ENCODE measurements around the gene DAPK1. TPM values are rescaled to one million over a fixed set of nuclear protein-coding genes. Genes with fewer than 3 reads are reported as not detected.

The DAPK1 gene
- total and polyA plus RNA-seq, 2 donors (not counting 3 experiments of a cell fraction or from before 2014, with no cell fraction given): 58.9 to 119 TPM

- Histone ChIP-seq H3K9me1 (replicated peaks; ENCODE audit: control insufficient read depth, extremely low read depth, insufficient read depth, low read length) (no peaks in the 10 kb centered on the region), H3K27me3 (ENCODE audit: control insufficient read depth in 2 of 2, insufficient read depth in 2 of 2, low read length in 2 of 2) (no peaks in the 10 kb centered on the region), H3K79me2 (ENCODE audit: control insufficient read depth, insufficient read depth, low read length) (no peaks in the 10 kb centered on the region), H2AFZ (ENCODE audit: low read depth, low read length) (no peak overlapping the region), H3K4me2 (ENCODE audit: insufficient read depth, low read length) (no peak overlapping the region), H3K4me3 (replicated peaks in 1 of 3; ENCODE audit: insufficient read depth in 1 of 3, low read depth in 1 of 3, low read length in 3 of 3) (no peak overlapping the region), H3K27ac (ENCODE audit: insufficient read depth, low read depth, low read length) (no peak overlapping the region), H3K9ac (replicated peaks; ENCODE audit: extremely low read depth, insufficient read depth, low read length) (no peak overlapping the region), H3K36me3 (ENCODE audit: control insufficient read depth in 2 of 2, extremely low read depth in 1 of 2, insufficient read depth in 2 of 2, low read length in 2 of 2) (no peaks in the 10 kb centered on the region), H3K4me1 (ENCODE audit: control insufficient read depth, extremely low read depth, insufficient read depth, low read length) (peaks cover 13% of the 10 kb centered on the region), H4K20me1 (replicated peaks; ENCODE audit: control insufficient read depth, extremely low read depth, insufficient read depth, low read length) (no peaks in the 10 kb centered on the region), H3K9me3 (replicated peaks; ENCODE audit: control insufficient read depth, insufficient read depth, low read length) (no peaks in the 10 kb centered on the region)
- dilution Hi-C loops (cut with MboI; ENCODE audit: extremely low pct_ligation_motif_present, low sequenced_read_pairs): no loop called here
- POLR2A ChIA-PET: no interaction called here
- no peak for DNase-seq (ENCODE audit: low read depth, low spot score)
- no peak for TF ChIP-seq FOS (IDR thresholded peaks at IDR 0.05; ENCODE audit: borderline replicate concordance, insufficient read depth, low read length)
- no peak for TF ChIP-seq CTCF (IDR thresholded peaks at IDR 0.05; ENCODE audit: extremely low read depth in 1 of 2, insufficient read depth in 1 of 2, low read depth in 1 of 2, low read length in 2 of 2)
- TF ChIP-seq GATA2 (IDR thresholded peaks at IDR 0.05; ENCODE audit: insufficient read depth, insufficient read length, low read depth, low read length): no peak
- TF ChIP-seq MAX (IDR thresholded peaks at IDR 0.05; ENCODE audit: insufficient read depth, insufficient read length): no peak
- TF ChIP-seq MYC (IDR thresholded peaks at IDR 0.05; ENCODE audit: low read depth, low read length): no peak
- TF ChIP-seq JUN (IDR thresholded peaks at IDR 0.05; ENCODE audit: borderline replicate concordance, insufficient read depth, insufficient read length, low read depth): no peak
- BruUV-seq (replicated peaks): no TSS peak
- intact Hi-C loops (cut with micrococcal nuclease): no loop called here
- FAIRE-seq: no peak
- CTCF ChIA-PET: no interaction called here
These were observed 254.2 kb downstream of the DAPK1 start for GRCh38 chr9:87751868-87752267.

- no peaks in the 10 kb centered on the region for H3K79me2 ChIP-seq (ENCODE audit: control insufficient read depth, insufficient read depth, low read length)
- H3K27ac ChIP-seq (ENCODE audit: insufficient read depth, low read depth, low read length): no peak overlapping the region
- H3K4me3 ChIP-seq (replicated peaks in 1 of 3; ENCODE audit: insufficient read depth in 1 of 3, low read depth in 1 of 3, low read length in 3 of 3): no peak overlapping the region
- no peak overlapping the region for H2AFZ ChIP-seq (ENCODE audit: low read depth, low read length)
- H3K4me2 ChIP-seq (ENCODE audit: insufficient read depth, low read length): no peak overlapping the region
- no peak overlapping the region for H3K9ac ChIP-seq (replicated peaks; ENCODE audit: extremely low read depth, insufficient read depth, low read length)
- H3K27me3 ChIP-seq (ENCODE audit: control insufficient read depth in 2 of 2, insufficient read depth in 2 of 2, low read length in 2 of 2): no peaks in the 10 kb centered on the region
- FAIRE-seq: no peak
- intact Hi-C loops (cut with micrococcal nuclease): no loop called here
- no peaks in the 10 kb centered on the region for H3K9me1 ChIP-seq (replicated peaks; ENCODE audit: control insufficient read depth, extremely low read depth, insufficient read depth, low read length)
- H3K36me3 ChIP-seq (ENCODE audit: control insufficient read depth in 2 of 2, extremely low read depth in 1 of 2, insufficient read depth in 2 of 2, low read length in 2 of 2): no peaks in the 10 kb centered on the region
- H3K9me3 ChIP-seq (replicated peaks; ENCODE audit: control insufficient read depth, insufficient read depth, low read length): no peaks in the 10 kb centered on the region
- BruUV-seq (replicated peaks): no TSS peak
- ChIA-PET CTCF (no interaction called here), POLR2A (no interaction called here)
- DNase-seq (ENCODE audit: low read depth, low spot score): no peak
- H3K4me1 ChIP-seq (ENCODE audit: control insufficient read depth, extremely low read depth, insufficient read depth, low read length): peaks cover 13% of the 10 kb centered on the region
- dilution Hi-C loops (cut with MboI; ENCODE audit: extremely low pct_ligation_motif_present, low sequenced_read_pairs): no loop called here
- no peak for TF ChIP-seq MYC (IDR thresholded peaks at IDR 0.05; ENCODE audit: low read depth, low read length)
- TF ChIP-seq MAX (IDR thresholded peaks at IDR 0.05; ENCODE audit: insufficient read depth, insufficient read length): no peak
- TF ChIP-seq POLR2A (IDR thresholded peaks at IDR 0.05; ENCODE audit: low read depth, low read length): no peak
- TF ChIP-seq EZH2 (IDR thresholded peaks at IDR 0.05; ENCODE audit: borderline replicate concordance, low read depth, low read length, severe bottlenecking): no peak
- TF ChIP-seq JUN (IDR thresholded peaks at IDR 0.05; ENCODE audit: borderline replicate concordance, insufficient read depth, insufficient read length, low read depth): no peak
- TF ChIP-seq FOS (IDR thresholded peaks at IDR 0.05; ENCODE audit: borderline replicate concordance, insufficient read depth, low read length): no peak
- no peak for TF ChIP-seq POLR2AphosphoS5 (IDR thresholded peaks at IDR 0.05; ENCODE audit: insufficient read depth, low read depth, low read length)
- TF ChIP-seq GATA2 (IDR thresholded peaks at IDR 0.05; ENCODE audit: insufficient read depth, insufficient read length, low read depth, low read length): no peak
- TF ChIP-seq CTCF (IDR thresholded peaks at IDR 0.05; ENCODE audit: extremely low read depth in 1 of 2, insufficient read depth in 1 of 2, low read depth in 1 of 2, low read length in 2 of 2): no peak
- no peaks in the 10 kb centered on the region for H4K20me1 ChIP-seq (replicated peaks; ENCODE audit: control insufficient read depth, extremely low read depth, insufficient read depth, low read length)
These were observed 255.6 kb downstream of the DAPK1 start for GRCh38 chr9:87753313-87753712.
